SK-N-SH treated with all-trans-retinoic acid at 6 μM for 48 hours (cell line): Measurements from ENCODE around the gene TIAM2.

Experiments
- CREB5 ChIP-seq: fragments of 250-450 bp; sonication (Bioruptor Pico); IDR thresholded peaks from 2 replicates; pipeline ENCODE4 v1.5.1; 2020; ENCODE audit warnings: low read depth, mild to moderate bottlenecking, moderate library complexity
- PATZ1 ChIP-seq: fragments of 250-450 bp; sonication (Bioruptor Pico); IDR thresholded peaks from 2 replicates; pipeline ENCODE4 v1.8.0; 2020; ENCODE audit warnings: mild to moderate bottlenecking, moderate library complexity, borderline replicate concordance
- ZC3H10 ChIP-seq: fragments of 250-450 bp; sonication (Bioruptor Pico); IDR thresholded peaks from 2 replicates; pipeline ENCODE4 v1.5.1; 2021; ENCODE audit warnings: mild to moderate bottlenecking, moderate library complexity
- TF ChIP-seq, protein P1 (sequence below): fragments of 250-450 bp; sonication (Bioruptor Pico); IDR thresholded peaks from 2 replicates; pipeline ENCODE4 v1.5.0; 2020; ENCODE audit warnings: mild to moderate bottlenecking, moderate library complexity

DNA sequence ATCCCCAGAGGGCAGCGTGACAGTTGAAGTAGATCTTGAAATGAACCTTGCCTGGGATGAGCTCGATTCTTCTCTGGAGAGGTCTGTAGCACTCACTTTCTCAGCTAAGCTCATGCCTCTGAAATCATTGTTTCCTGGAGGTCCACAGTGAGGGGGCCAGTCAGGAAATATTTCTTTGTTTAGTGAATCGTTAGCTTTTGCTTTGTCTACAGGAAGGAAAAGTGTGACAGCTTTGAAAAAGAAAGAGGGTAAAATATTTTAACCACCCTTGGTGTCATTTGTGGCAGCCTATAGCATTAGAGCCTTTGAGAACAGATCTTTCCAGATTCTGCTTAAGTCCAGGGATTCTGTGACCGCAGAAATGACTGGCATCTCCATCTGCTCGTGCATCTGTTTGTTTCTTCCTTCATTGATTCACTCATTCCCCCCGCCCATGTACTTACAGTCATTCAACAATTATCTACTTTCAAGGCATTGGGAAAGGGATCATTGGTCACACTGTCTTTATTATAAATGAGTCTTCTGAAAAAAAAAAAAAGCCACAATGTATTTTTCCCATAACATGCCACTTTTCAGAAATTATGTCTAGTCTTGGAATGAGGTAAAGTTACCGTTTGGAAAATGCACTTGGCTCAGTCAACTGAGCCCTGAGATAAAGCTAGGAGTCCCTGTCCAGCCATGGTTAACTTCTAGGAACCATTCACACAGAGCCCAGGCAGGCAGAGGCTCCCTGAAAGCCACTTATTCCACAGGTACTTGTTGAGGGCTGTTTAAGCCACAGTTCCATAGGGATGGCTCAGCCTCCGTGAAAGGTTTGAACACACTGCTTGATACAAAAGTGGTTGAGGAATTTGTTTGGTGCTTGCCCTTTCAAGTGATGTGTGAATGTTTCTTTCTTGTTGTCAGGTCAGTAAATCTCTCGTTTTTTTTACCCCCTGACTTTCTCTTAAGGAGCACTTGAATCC, 86.0 kb downstream of the TIAM2 start:
- TF ChIP-seq PATZ1 (CRISPR knock-in tag) (no peak), ZC3H10 (CRISPR knock-in tag) (no peak), CREB5 (CRISPR knock-in tag) (no peak)
- TF ChIP-seq, protein P1, sequence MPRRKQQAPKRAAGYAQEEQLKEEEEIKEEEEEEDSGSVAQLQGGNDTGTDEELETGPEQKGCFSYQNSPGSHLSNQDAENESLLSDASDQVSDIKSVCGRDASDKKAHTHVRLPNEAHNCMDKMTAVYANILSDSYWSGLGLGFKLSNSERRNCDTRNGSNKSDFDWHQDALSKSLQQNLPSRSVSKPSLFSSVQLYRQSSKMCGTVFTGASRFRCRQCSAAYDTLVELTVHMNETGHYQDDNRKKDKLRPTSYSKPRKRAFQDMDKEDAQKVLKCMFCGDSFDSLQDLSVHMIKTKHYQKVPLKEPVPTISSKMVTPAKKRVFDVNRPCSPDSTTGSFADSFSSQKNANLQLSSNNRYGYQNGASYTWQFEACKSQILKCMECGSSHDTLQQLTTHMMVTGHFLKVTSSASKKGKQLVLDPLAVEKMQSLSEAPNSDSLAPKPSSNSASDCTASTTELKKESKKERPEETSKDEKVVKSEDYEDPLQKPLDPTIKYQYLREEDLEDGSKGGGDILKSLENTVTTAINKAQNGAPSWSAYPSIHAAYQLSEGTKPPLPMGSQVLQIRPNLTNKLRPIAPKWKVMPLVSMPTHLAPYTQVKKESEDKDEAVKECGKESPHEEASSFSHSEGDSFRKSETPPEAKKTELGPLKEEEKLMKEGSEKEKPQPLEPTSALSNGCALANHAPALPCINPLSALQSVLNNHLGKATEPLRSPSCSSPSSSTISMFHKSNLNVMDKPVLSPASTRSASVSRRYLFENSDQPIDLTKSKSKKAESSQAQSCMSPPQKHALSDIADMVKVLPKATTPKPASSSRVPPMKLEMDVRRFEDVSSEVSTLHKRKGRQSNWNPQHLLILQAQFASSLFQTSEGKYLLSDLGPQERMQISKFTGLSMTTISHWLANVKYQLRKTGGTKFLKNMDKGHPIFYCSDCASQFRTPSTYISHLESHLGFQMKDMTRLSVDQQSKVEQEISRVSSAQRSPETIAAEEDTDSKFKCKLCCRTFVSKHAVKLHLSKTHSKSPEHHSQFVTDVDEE (CRISPR knock-in tag) = no peak
